Hematopoietic multipotent progenitor cell treated with erythropoietin and hydrocortisone succinate and interleukin-3 and kit ligand, for 15 days (in vitro differentiated cells): ENCODE measurements around the gene METRNL.
"Not testable (repeated sequence)": the region's sequence is repeated elsewhere in the genome, so short reads cannot be mapped to it uniquely, and the experiment has no call there.

ENCODE experiments used
- DNase-seq: peaks from one replicate; pipeline ENCODE4 v3.0.0-alpha.2; 2015; ENCODE audit warnings: low spot score

METRNL gene

GRCh38 chr17:83107656-83108048 lies 28.2 kb downstream of the METRNL start:
- DNase-seq: no peak

DNA sequence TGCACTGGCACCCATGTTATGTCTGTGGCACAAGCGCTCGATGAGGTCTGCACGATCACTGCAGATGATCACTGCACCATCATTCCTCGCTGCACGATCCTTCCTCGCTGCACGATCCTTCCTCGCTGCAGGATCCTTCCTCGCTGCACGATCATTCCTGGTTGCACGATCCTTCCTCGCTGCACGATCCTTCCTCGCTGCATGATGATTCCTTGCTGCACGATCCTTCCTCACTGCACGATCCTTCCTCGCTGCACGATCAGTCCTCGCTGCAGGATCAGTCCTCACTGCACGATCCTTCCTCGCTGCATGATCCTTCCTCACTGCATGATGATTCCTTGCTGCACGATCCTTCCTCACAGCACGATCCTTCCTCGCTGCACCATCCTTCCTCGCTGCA lies 29.3 kb downstream of the METRNL start:
- DNase-seq: no peak

- no peak for DNase-seq
Observed at GRCh38 chr17:83109386-83109785, 30.0 kb downstream of the METRNL start.

DNA sequence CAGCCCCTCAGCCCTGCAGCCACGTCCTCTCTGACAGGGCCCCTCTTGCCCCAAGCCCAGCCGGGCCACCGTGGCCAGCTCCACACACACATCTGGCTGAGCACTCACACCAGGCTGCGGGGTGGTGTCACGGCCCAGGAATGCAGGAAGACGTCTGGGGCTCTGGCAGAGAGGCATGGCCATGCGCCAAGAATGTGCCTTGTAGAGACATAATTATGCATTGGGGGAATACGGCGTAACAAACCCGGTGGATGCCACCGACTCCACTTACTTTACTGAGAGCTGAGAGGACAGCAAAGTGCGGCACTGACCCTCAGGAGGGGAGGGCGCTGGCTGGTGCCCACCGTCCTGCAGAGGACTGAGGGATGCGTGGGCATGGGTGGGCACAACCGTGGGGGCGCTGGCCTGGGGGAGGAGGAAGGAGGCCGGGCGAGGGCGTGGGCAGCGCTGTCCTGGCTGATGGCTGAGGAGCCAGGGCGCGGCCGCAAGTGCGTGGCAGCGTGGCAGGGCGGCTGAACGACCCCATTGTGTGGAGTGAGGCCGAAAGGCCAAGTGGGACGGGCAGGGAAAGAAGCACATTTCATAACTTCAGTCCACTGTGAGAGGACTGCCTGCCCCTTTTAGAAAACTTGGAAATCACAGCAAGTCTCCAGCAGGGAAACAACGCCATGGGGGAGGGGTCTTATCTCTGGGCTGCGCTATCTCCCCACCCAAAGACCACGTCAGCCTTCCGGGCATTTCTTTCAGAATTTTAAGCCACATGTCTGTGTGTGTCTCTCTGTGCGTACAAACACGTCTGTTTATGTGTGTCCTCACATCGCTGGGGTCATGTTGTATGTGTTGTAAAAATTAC lies 30.6 kb downstream of the METRNL start:
- no peak for DNase-seq

DNA sequence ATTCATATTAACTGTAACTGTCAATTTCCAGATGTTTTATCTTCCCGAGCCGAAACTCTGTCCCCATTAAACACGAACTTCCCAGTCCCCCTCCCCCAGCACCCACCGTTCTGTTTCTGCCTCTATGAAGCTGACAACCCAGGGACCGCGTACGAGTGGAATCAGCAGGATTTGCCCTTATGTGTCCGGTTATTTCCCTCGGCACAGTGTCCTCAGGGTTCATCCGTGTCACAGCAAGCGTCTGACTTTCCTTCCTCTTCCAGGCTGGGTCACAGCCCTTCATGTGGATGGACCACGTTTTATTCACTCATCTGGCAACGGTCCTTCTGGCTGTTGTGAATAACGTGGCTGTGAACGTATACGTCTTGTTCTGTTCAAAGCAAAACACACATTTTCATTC lies 31.3 kb downstream of the METRNL start:
- DNase-seq: no peak

- DNase-seq: no peak
Observed at GRCh38 chr17:83111516-83112282, 32.3 kb downstream of the METRNL start.

- DNase-seq: no peak
Observed at GRCh38 chr17:83113381-83113780, 34.0 kb downstream of the METRNL start.

- no peak for DNase-seq
Observed at GRCh38 chr17:83113792-83114191, 34.4 kb downstream of the METRNL start.

- no peak for DNase-seq
Observed at GRCh38 chr17:83114706-83115105, 35.3 kb downstream of the METRNL start.

- DNase-seq: no peak
Observed at GRCh38 chr17:83115202-83115651, 35.8 kb downstream of the METRNL start.

- DNase-seq: no peak
Observed at GRCh38 chr17:83115832-83116231, 36.4 kb downstream of the METRNL start.

DNA sequence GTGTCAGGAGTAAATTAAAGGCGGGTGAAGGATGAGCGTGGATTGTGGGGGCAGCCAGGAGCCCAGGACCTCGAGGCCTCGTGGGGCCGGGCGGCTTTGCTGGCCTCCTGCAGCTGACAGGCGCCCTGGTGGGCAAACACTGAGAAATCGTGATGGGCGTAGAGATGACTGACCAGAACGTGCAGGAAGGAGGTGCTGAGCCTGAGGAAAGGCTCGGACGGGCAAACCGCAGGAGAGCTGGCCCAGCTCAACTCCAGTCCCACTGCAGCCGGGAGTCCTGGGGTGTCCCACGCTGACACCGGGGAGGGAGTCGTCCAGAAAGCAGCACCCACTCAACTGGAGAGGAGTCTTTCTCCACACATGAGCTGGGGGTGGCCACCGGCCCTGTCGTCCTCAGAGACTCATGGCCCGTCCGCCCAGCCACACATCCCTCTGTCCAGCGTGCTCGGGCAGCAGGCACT lies 36.9 kb downstream of the METRNL start:
- no peak for DNase-seq

DNA sequence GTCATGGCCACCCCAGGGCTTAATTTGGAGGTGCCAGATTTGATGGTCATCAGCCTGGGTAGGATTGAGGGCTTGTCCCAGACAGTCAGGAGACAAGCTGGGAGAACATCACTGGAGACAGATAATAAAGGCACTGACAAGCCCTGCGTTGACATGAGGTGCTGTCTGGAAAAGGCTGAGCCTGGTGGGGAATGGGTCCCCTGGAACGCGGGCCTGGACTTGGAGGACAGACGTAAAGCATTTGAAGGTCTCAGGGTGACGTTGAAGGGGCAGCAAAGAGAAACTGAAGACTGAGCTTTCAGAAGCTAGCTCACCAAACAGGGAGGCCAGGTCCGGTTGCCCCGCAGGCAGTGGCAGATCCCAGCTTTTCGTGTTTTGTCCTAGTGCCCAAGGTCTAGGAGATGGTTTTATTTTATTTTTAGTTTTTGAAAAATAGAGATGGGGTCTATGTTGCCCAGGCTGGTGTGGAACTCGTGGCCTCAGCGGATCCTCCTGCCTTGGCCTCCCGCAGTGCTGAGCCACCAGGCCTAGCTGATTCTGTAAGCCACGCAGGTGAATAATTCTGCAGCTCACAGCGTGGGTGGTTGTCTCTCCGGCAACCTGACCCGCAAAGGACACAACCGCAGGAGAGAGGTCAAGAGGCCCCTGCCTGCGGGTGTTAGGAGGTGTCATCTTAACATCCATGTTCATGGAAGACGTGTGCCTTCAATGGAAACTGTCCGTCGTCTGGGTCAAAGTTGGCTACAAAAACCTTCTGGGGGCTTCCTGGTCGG lies 37.6 kb downstream of the METRNL start:
- no peak for DNase-seq

DNA sequence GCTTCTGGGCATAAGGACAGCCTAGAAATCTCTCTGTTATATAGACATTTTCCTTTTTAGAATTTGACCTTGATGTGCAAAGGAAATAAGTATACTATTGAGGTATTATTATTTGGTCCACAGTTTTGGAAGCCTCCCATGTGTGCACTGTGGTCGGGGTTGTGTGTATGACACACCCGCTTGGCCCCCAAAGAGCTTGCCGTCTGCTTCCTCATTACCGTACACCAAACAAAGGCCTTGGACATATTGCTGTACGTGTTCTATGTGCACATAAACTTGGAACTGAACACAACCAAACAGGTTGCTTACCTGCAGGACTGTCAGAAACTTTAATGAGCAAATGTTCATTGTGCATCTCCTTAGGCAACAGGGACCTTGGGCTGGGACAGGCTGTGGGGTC lies 38.2 kb downstream of the METRNL start:
- DNase-seq: no peak

GRCh38 chr17:83118071-83118841 lies 38.8 kb downstream of the METRNL start:
- no peak for DNase-seq

- DNase-seq: no peak
Observed at GRCh38 chr17:83119987-83120864, 40.8 kb downstream of the METRNL start.

DNA sequence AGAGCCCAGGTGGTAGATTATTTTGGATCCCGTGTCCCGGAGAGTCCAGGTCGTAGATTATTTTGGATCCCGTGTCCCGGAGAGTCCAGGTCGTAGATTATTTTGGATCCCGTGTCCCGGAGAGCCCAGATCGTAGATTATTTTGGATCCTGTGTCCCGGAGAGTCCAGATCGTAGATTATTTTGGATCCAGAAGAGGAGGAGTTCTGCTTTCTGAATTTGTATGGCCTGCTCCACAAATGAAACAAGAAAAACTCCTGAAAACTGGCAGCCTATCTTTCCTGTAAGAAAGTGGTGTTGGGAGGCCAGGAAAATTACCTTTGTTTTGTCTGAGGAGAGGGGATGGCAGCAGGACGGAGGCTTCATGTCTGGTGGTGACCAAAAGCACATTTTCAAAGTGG lies 42.1 kb downstream of the METRNL start:
- DNase-seq: not testable (repeated sequence)

DNA sequence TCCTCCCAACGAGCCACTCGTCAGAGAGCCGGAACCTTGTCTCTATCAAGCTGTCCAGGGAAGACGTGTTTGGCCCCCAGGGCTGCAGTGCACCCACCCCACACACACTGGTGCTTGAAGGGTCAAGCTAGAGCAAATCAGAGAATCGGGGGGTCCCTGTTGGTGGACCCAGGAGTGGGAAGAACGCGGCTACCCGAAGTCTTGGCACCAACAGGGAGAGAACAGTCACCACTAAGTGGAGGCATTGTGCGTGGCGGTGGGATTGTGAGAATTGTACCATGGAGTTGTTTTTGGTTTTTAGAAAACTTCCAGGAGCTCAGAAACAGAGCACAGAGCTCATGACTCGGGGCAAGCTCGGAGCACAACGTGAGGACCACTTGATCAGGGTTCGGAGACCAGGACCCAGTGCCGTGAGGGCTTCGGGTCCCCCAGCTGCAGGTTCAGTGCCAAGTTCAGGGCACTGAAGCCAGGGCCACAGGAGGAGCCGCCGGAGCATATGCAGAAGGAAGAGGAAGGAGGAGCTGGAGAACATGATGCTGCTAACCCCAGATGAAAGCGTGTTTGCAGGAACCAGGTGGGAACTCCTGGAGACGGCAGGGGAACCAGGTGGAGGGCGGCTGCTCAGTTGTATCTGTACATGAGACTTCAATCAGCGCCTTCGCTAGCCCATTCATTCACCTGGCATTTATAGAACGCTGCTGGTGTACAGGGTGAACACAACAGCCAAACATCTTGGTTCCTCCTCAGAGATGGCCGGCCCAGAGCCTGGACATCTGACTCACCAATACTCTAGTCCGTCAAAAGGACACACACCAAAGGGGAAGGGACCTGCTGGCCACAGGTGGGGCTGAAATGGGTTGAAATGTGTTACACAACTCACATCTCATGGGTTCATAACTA lies 42.8 kb downstream of the METRNL start:
- no peak for DNase-seq

GRCh38 chr17:83122834-83123233 lies 43.4 kb downstream of the METRNL start:
- DNase-seq: no peak
